ENCODE data around the gene CEP131. TPM values are rescaled to one million over a fixed set of nuclear protein-coding genes. Genes with fewer than 3 reads are reported as not detected.

Gene CEP131
- total and polyA plus RNA-seq, 2 of the 4 experiments (the other 2 are of a cell fraction), result 4.8 to 9.6 TPM

GRCh38 chr17:81194225-81194760 lies 28.5 kb downstream of the CEP131 start:
- H3K4me2 ChIP-seq (ENCODE audit: low read depth, low read length), result no peak overlapping the region
- in situ Hi-C loops (cut with MboI; ENCODE audit: low sequenced_read_pairs), result no loop called here
- no peak overlapping the region for H2BK20ac ChIP-seq (ENCODE audit: low read depth, low read length)
- H3K4me1 ChIP-seq (ENCODE audit: control insufficient read depth, insufficient read depth, low read length), result no peaks in the 10 kb centered on the region
- H3K27ac ChIP-seq (ENCODE audit: insufficient read depth, low read length), result no peak overlapping the region
- ChIA-PET CTCF (no interaction called here), POLR2A (ENCODE audit: unreplicated experiment) (no interaction called here)
- no peak for DNase-seq
- no peak overlapping the region for H4K91ac ChIP-seq (ENCODE audit: insufficient read depth, low read depth, low read length)
- no peaks in the 10 kb centered on the region; the same call in 1 of the 2 replicates for H4K20me1 ChIP-seq (ENCODE audit: insufficient read depth, low read length)
- BruUV-seq (replicated peaks), result no TSS peak
- H2BK5ac ChIP-seq (ENCODE audit: low read depth, low read length, poor library complexity, severe bottlenecking), result no peak overlapping the region
- WGBS, 2 experiments (ENCODE audit: extremely low coverage in 2 of 2, insufficient read length in 1 of 2), result 94% methylated on average over 5 of the region's 21 CpGs; no CpG with 5 or more reads in 1 of the 2 experiments
- no peaks in the 10 kb centered on the region for H3K27me3 ChIP-seq (ENCODE audit: control insufficient read depth, insufficient read depth, low read length)
- dilution Hi-C loops (cut with HindIII; ENCODE audit: low sequenced_read_pairs, unreplicated experiment), result no loop called here
- H3K56ac ChIP-seq (ENCODE audit: extremely low read depth, insufficient read depth, low read length), result no peak overlapping the region
- H3K4me3 ChIP-seq (ENCODE audit: insufficient read depth, low read depth, low read length), result no peak overlapping the region
- H3K9me1 ChIP-seq (ENCODE audit: insufficient read depth, low read length), result no peaks in the 10 kb centered on the region
- no peak overlapping the region for H4K8ac ChIP-seq (ENCODE audit: low read depth in 2 of 2, low read length in 2 of 2)
- H3K4ac ChIP-seq (ENCODE audit: low read depth, low read length), result no peak overlapping the region
- no peaks in the 10 kb centered on the region for H3K9me3 ChIP-seq (ENCODE audit: control insufficient read depth, insufficient read depth, low read length)
- no peak overlapping the region for H2AFZ ChIP-seq (replicated peaks; ENCODE audit: low read length, poor library complexity)
- no peak overlapping the region for H2BK120ac ChIP-seq (ENCODE audit: low read depth, low read length)
- ATAC-seq (ENCODE audit: low read depth), result no peak
- no peak overlapping the region for H3K18ac ChIP-seq (ENCODE audit: low read depth, low read length)
- no peak overlapping the region for H3K9ac ChIP-seq (ENCODE audit: low read depth, low read length)
- no peak overlapping the region for H4K5ac ChIP-seq (ENCODE audit: low read depth, low read length)
- no peak overlapping the region for H2AK5ac ChIP-seq (ENCODE audit: low read depth, low read length)
- H3K36me3 ChIP-seq (ENCODE audit: control insufficient read depth, insufficient read depth, low read length), result peaks cover 12% of the 10 kb centered on the region
- no peaks in the 10 kb centered on the region for H3K79me1 ChIP-seq (ENCODE audit: low read depth in 1 of 2, low read length in 2 of 2)
- no peak overlapping the region for H3K14ac ChIP-seq (replicated peaks; ENCODE audit: low read depth, low read length)
- no peak for TF ChIP-seq MAFK (IDR thresholded peaks at IDR 0.05; ENCODE audit: low read depth, low read length)
- TF ChIP-seq CTCF (conservative IDR thresholded peaks at IDR 0.05; ENCODE audit: low read depth, low read length), result no peak
- no peak for TF ChIP-seq ELK1 (IDR thresholded peaks at IDR 0.05; ENCODE audit: borderline replicate concordance, low read depth, low read length)
- no peak for TF ChIP-seq CEBPB (IDR thresholded peaks at IDR 0.05; ENCODE audit: low read depth, low read length)
- TF ChIP-seq RFX5 (IDR thresholded peaks at IDR 0.05; ENCODE audit: low read depth, low read length), result no peak
- no peak for TF ChIP-seq MAZ (IDR thresholded peaks at IDR 0.05; ENCODE audit: borderline replicate concordance, low read depth, low read length)
- no peak for TF ChIP-seq SMC3 (IDR thresholded peaks at IDR 0.05; ENCODE audit: low read depth, low read length)
- TF ChIP-seq RCOR1 (IDR thresholded peaks at IDR 0.05; ENCODE audit: insufficient replicate concordance, low read length), result no peak
- no peak for TF ChIP-seq POLR2A (IDR thresholded peaks at IDR 0.05; ENCODE audit: low read depth, low read length)
- TF ChIP-seq NFE2L2 (IDR thresholded peaks at IDR 0.05; ENCODE audit: low read depth, low read length), result no peak
- TF ChIP-seq BHLHE40 (IDR thresholded peaks at IDR 0.05; ENCODE audit: low read depth, low read length), result no peak
- TF ChIP-seq FOS (IDR thresholded peaks at IDR 0.05; ENCODE audit: low read depth, low read length), result no peak
- no peak for TF ChIP-seq RAD21 (IDR thresholded peaks at IDR 0.05; ENCODE audit: low read length)
- TF ChIP-seq CHD1 (IDR thresholded peaks at IDR 0.05; ENCODE audit: low read depth, low read length), result no peak
- no peak for TF ChIP-seq MXI1 (IDR thresholded peaks at IDR 0.05; ENCODE audit: borderline replicate concordance, low read depth, low read length)
- no peak overlapping the region for H3K23ac ChIP-seq (ENCODE audit: low read depth, low read length)
- intact Hi-C loops (cut with micrococcal nuclease), result no loop called here
- H2AK9ac ChIP-seq (replicated peaks; ENCODE audit: low read depth, low read length, poor library complexity), result no peak overlapping the region
- H2BK15ac ChIP-seq (ENCODE audit: low read depth, low read length), result no peak overlapping the region

Data from IMR-90 (cell line).